ENCODE data around the gene EDARADD.
"Not testable (repeated sequence)": the region's sequence is repeated elsewhere in the genome, so short reads cannot be mapped to it uniquely, and the experiment has no call there.

EDARADD gene

GRCh38 chr1:236476019-236476418 is 81.9 kb downstream of the EDARADD start:
- no peaks in the 10 kb centered on the region for H3K27me3 ChIP-seq (ENCODE audit: control insufficient read depth, insufficient read depth, low read length, poor library complexity, severe bottlenecking)
- peaks cover 12% of the 10 kb centered on the region for H3K4me1 ChIP-seq (ENCODE audit: control insufficient read depth, insufficient read depth, low read length)

DNA sequence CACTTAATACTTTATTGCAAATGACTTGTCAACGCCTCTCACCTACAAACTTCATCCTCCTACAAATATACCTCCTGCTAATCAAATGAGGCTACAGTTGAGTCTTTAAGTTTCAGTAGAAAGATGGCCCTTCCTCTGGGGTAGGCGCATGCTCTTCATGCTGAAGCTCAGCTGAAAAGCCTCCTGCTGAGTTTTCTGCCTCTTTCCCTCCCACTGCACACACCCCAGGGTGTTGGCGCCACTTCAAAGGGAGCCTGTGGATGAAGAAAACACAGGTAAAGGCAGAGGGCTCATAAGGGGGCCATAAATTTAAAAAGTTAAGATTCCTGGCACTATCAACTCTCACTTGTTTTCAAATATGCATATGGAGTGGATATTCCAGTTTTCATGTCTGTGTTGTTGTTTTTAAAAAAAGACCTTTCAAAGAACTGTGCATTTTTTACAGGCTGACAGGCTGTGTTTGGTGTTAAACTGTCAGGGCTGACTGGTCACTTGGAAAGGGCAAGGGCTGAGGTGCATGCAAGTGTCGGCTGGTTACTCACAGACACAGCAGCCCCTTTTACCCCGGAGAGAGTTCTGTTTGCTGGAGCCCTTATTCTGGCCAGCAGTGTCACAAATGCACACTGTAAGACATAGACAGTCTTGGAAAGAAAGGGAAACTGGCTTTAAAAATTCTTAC is 86.8 kb downstream of the EDARADD start:
- no peaks in the 10 kb centered on the region for H3K36me3 ChIP-seq (ENCODE audit: control insufficient read depth, insufficient read depth, low read length)
- H3K27ac ChIP-seq (ENCODE audit: insufficient read depth, low read depth, low read length, poor library complexity, severe bottlenecking): no peak overlapping the region
- WGBS, 2 experiments: 70 to 71% methylated on average over 5 of the region's 5 CpGs
- H3K4me3 ChIP-seq (ENCODE audit: insufficient read depth, low read depth, low read length): no peak overlapping the region
- no peaks in the 10 kb centered on the region for H3K27me3 ChIP-seq (ENCODE audit: control insufficient read depth, insufficient read depth, low read length, poor library complexity, severe bottlenecking)
- no peaks in the 10 kb centered on the region for H3K9me3 ChIP-seq (ENCODE audit: control insufficient read depth, low read length)
- no peaks in the 10 kb centered on the region for H3K4me1 ChIP-seq (ENCODE audit: control insufficient read depth, insufficient read depth, low read length)

More at GRCh38 chr1:236476019-236476418, 81.9 kb downstream of the EDARADD start:
- H3K4me3 ChIP-seq (ENCODE audit: insufficient read depth, low read depth, low read length): no peak overlapping the region
- H3K9me3 ChIP-seq (ENCODE audit: control insufficient read depth, low read length): no peaks in the 10 kb centered on the region
- 88 to 97% methylated on average over 3 to 4 of the region's 5 CpGs for WGBS, 2 experiments
- no peaks in the 10 kb centered on the region for H3K36me3 ChIP-seq (ENCODE audit: control insufficient read depth, insufficient read depth, low read length)
- H3K27ac ChIP-seq (ENCODE audit: insufficient read depth, low read depth, low read length, poor library complexity, severe bottlenecking): no peak overlapping the region

DNA sequence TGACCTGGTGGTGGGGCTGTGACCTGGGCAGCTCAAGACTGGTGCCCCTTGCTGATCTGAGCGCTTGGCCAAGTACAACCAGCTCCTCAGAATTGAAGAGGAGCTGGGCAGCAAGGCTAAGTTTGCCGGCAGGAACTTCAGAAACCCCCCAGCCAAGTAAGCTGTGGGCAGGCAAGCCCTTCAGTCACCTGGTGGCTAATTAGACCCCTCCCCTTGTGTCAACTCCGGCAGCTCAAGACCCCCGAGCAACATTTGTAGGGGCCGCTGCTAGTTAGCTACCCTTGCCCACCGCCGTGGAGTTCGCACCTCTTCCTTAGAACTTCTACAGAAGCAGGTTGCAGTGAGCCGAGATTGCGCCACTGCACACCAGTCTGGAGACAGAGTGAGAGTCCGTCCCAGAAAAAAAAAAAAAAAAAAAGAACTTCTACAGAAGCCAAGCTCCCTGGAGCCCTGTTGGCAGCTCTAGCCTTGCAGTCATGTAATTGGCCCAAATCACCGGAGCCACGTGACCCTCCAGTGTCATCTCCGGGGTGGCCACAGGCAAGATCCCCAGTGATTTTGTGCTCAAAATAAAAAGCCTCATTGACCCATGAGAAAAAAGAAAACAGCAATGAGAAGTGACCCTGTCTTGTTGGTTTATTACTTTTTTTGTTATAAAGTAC is 90.4 kb downstream of the EDARADD start:
- H3K27ac ChIP-seq (ENCODE audit: insufficient read depth, low read depth, low read length, poor library complexity, severe bottlenecking): no peak overlapping the region
- no peak overlapping the region for H3K4me3 ChIP-seq (ENCODE audit: insufficient read depth, low read depth, low read length)
- no peaks in the 10 kb centered on the region for H3K36me3 ChIP-seq (ENCODE audit: control insufficient read depth, insufficient read depth, low read length)
- no peaks in the 10 kb centered on the region for H3K9me3 ChIP-seq (ENCODE audit: control insufficient read depth, low read length)
- H3K4me1 ChIP-seq (ENCODE audit: control insufficient read depth, insufficient read depth, low read length): no peaks in the 10 kb centered on the region
- H3K27me3 ChIP-seq (ENCODE audit: control insufficient read depth, insufficient read depth, low read length, poor library complexity, severe bottlenecking): no peaks in the 10 kb centered on the region
- WGBS, 2 experiments: 95 to 97% methylated on average over 14 of the region's 14 CpGs

- Histone ChIP-seq H3K4me3 (ENCODE audit: insufficient read depth, low read depth, low read length) (no peak overlapping the region), H3K9me3 (ENCODE audit: control insufficient read depth, low read length) (no peaks in the 10 kb centered on the region), H3K36me3 (ENCODE audit: control insufficient read depth, insufficient read depth, low read length) (no peaks in the 10 kb centered on the region), H3K27me3 (ENCODE audit: control insufficient read depth, insufficient read depth, low read length, poor library complexity, severe bottlenecking) (no peaks in the 10 kb centered on the region), H3K4me1 (ENCODE audit: control insufficient read depth, insufficient read depth, low read length) (no peaks in the 10 kb centered on the region), H3K27ac (ENCODE audit: insufficient read depth, low read depth, low read length, poor library complexity, severe bottlenecking) (no peak overlapping the region)
- 91 to 96% methylated on average over 4 of the region's 4 CpGs for WGBS, 2 experiments
Measured at GRCh38 chr1:236486356-236487002, 92.4 kb downstream of the EDARADD start.

DNA sequence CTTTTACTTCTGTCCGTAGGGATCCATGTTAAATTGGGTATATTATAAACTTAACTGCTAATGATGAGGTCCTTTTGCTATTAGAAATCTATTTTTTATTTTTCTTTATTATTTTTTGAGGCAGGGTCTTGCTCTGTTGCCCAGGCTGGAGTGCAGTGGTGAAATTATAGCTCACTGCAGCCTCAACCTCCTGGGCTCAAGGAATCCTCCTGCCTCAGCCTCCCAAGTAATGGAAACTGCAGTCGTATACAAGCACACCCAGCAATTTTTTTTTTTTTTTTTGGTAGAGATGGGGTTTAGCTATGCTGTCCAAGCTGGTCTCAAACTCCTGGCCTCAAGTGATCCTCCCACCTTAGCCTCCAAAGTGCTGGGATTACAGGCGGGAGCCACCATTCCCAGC is 95.1 kb downstream of the EDARADD start:
- H3K27ac ChIP-seq (ENCODE audit: insufficient read depth, low read depth, low read length, poor library complexity, severe bottlenecking); H3K9me3 ChIP-seq (ENCODE audit: control insufficient read depth, low read length); H3K4me1 ChIP-seq (ENCODE audit: control insufficient read depth, insufficient read depth, low read length); H3K36me3 ChIP-seq (ENCODE audit: control insufficient read depth, insufficient read depth, low read length); H3K27me3 ChIP-seq (ENCODE audit: control insufficient read depth, insufficient read depth, low read length, poor library complexity, severe bottlenecking); H3K4me3 ChIP-seq (ENCODE audit: insufficient read depth, low read depth, low read length): not testable (repeated sequence)
- 76 to 89% methylated on average over 2 of the region's 3 CpGs for WGBS, 2 experiments

DNA sequence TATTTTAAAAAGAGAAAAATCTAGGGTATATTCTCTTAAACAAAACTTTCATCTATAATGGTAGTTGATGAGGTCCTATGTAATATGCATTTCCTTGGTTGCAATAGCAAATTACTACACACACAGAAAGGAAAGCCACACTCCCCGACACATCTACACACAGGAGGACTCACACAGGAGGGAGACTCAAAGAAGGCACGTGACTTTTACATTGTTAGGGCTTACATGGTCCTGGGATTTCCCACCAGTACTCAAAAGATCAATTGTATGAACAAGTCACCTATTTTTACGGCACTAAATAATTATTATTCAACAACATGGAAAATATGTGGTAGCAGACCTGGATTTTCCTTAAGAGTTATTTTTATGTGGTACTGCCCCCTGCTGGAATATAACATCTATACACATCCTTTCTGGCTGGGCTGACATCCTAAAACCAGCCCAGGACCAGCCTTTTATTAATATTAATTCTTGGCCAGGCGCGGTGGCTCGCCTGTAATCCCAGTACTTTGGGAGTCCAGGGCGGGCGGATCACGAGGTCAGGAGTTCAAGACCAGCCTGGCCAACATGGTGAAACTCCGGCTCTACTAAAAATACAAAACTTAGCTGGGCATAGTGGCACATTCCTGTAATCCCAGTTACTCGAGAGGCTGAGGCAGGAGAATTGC is 95.8 kb downstream of the EDARADD start:
- Histone ChIP-seq H3K4me3 (ENCODE audit: insufficient read depth, low read depth, low read length) (no peak overlapping the region), H3K36me3 (ENCODE audit: control insufficient read depth, insufficient read depth, low read length) (no peaks in the 10 kb centered on the region), H3K9me3 (ENCODE audit: control insufficient read depth, low read length) (no peaks in the 10 kb centered on the region), H3K27me3 (ENCODE audit: control insufficient read depth, insufficient read depth, low read length, poor library complexity, severe bottlenecking) (no peaks in the 10 kb centered on the region), H3K4me1 (ENCODE audit: control insufficient read depth, insufficient read depth, low read length) (peaks cover 9% of the 10 kb centered on the region), H3K27ac (ENCODE audit: insufficient read depth, low read depth, low read length, poor library complexity, severe bottlenecking) (no peak overlapping the region)
- 54 to 59% methylated on average over 10 of the region's 11 CpGs for WGBS, 2 experiments

DNA sequence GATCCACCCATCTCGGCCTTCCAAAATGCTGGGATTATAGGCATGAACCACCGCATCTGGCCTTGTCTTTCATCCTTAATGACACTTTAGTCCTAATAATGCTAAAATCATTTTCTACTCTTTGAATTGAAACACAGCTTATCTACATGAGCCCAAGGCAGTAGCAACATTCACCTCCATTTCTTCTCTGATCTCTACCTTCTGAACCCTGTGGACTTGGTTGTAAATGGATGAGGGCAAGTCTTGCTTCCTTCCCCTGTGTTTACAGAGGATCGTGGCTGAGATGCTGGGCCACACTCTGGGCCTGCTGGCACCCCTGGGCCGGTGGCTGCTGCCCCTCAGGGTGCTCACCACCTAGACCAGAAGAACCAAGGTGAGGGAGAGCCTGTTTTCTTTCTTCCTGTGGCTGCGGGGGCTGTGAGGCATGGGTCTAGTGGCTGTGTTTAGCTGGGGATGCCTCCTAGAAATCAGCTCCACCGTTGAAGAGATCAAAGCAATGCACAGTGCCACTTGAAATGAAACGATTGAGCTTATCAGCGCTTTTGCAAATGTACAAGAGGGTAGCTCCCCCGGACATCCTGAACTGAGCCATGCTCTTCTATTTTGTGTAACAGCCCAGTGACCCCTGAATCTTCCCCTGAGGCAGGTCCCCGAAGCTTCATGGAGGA is 97.5 kb downstream of the EDARADD start:
- Histone ChIP-seq H3K27ac (ENCODE audit: insufficient read depth, low read depth, low read length, poor library complexity, severe bottlenecking) (no peak overlapping the region), H3K27me3 (ENCODE audit: control insufficient read depth, insufficient read depth, low read length, poor library complexity, severe bottlenecking) (no peaks in the 10 kb centered on the region), H3K4me3 (ENCODE audit: insufficient read depth, low read depth, low read length) (no peak overlapping the region), H3K36me3 (ENCODE audit: control insufficient read depth, insufficient read depth, low read length) (no peaks in the 10 kb centered on the region), H3K9me3 (ENCODE audit: control insufficient read depth, low read length) (no peaks in the 10 kb centered on the region), H3K4me1 (ENCODE audit: control insufficient read depth, insufficient read depth, low read length) (peaks cover 9% of the 10 kb centered on the region)
- 92 to 94% methylated on average over 10 of the region's 10 CpGs for WGBS, 2 experiments

DNA sequence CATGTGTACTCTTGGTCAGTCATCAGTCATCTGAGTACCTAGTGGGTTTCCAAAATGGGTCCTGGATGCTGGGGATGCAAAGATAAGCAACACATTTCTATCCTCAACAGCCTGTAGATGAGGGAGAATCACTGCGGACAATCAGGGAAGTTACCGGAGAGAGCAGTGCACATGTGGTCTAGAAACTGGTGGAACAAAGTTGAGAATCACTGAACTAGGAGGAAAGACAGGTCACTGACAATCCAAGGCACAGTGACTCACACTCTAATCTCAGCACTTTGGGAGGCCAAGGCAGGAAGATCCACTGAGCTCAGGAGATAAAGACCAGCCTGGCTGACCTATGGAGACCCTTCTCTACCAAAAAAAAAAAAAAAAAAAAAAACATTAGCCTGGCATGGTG is 98.3 kb downstream of the EDARADD start:
- Histone ChIP-seq H3K27ac (ENCODE audit: insufficient read depth, low read depth, low read length, poor library complexity, severe bottlenecking) (no peak overlapping the region), H3K9me3 (ENCODE audit: control insufficient read depth, low read length) (no peaks in the 10 kb centered on the region), H3K27me3 (ENCODE audit: control insufficient read depth, insufficient read depth, low read length, poor library complexity, severe bottlenecking) (no peaks in the 10 kb centered on the region), H3K4me1 (ENCODE audit: control insufficient read depth, insufficient read depth, low read length) (peaks cover 9% of the 10 kb centered on the region), H3K4me3 (ENCODE audit: insufficient read depth, low read depth, low read length) (no peak overlapping the region), H3K36me3 (ENCODE audit: control insufficient read depth, insufficient read depth, low read length) (no peaks in the 10 kb centered on the region)
- WGBS, 2 experiments: 93 to 94% methylated on average over 2 of the region's 2 CpGs

- 93 to 94% methylated on average over 11 of the region's 11 CpGs for WGBS, 2 experiments
- no peak overlapping the region for H3K4me3 ChIP-seq (ENCODE audit: insufficient read depth, low read depth, low read length)
- H3K4me1 ChIP-seq (ENCODE audit: control insufficient read depth, insufficient read depth, low read length): peaks cover 9% of the 10 kb centered on the region
- no peak overlapping the region for H3K27ac ChIP-seq (ENCODE audit: insufficient read depth, low read depth, low read length, poor library complexity, severe bottlenecking)
- H3K36me3 ChIP-seq (ENCODE audit: control insufficient read depth, insufficient read depth, low read length): no peaks in the 10 kb centered on the region
- H3K27me3 ChIP-seq (ENCODE audit: control insufficient read depth, insufficient read depth, low read length, poor library complexity, severe bottlenecking): no peaks in the 10 kb centered on the region
- no peaks in the 10 kb centered on the region for H3K9me3 ChIP-seq (ENCODE audit: control insufficient read depth, low read length)
Measured at GRCh38 chr1:236494082-236494481, 100.0 kb downstream of the EDARADD start.

Measured in ectodermal cell (in vitro differentiated cells).